AG04450 (cell line): Measurements from ENCODE around the gene VPS26B. TPM values are rescaled to one million over a fixed set of nuclear protein-coding genes. Genes with fewer than 3 reads are reported as not detected.
A peak's percentile ranks its signal among the peaks of the same experiment; 100 is the strongest.

Experiments used
- CTCF ChIA-PET: fragments of 300-600, 350-600 bp; formaldehyde crosslinking; extraction: SDS; loops from one replicate; lab custom pipeline; 2022; ENCODE audit warnings: antibody characterized with exemption, inconsistent platforms; lab: Charles Lee
- POLR2A ChIA-PET: fragments of 350-600 bp; formaldehyde crosslinking; extraction: SDS; loops from one replicate; lab custom pipeline; 2021; ENCODE audit warnings: antibody characterized with exemption, inconsistent platforms; lab: Yijun Ruan, JAX
- DNase-seq: peaks from one replicate; pipeline ENCODE4 v3.0.0-alpha.2; 2011; ENCODE audit warnings: low read depth, low spot score
- H3K27ac ChIP-seq: one replicate; pipeline ENCODE4 v1.5.1; 2012; ENCODE audit warnings: low read depth, low read length, control low read depth
- H3K27me3 ChIP-seq: one replicate; pipeline ENCODE4 v1.6.0; 2012; ENCODE audit warnings: low read length; ENCODE audit not compliant: control insufficient read depth, insufficient read depth
- H3K4me3 ChIP-seq: 2 replicates; pipeline ENCODE4 v1.5.1; 2011; ENCODE audit warnings: mild to moderate bottlenecking, low read depth, low read length, control low read depth
- H3K9me3 ChIP-seq: 2 replicates; pipeline ENCODE4 v1.5.1; 2012; ENCODE audit warnings: low read length; ENCODE audit not compliant: control insufficient read depth, insufficient read depth
- CTCF ChIP-seq: IDR thresholded peaks from 2 replicates; pipeline ENCODE4 v1.5.1; 2011; ENCODE audit warnings: low read depth, low read length, control low read depth, inconsistent platforms
- polyA plus RNA-seq: library from polyadenylated mRNA; depleted of rRNA; stranded (reverse); fragments of >200 nt; gene quantifications from 2 replicates; pipeline ENCODE4 v1.2.3, GENCODE V29; 2011

Gene VPS26B
- polyA plus RNA-seq, 1 experiment, result 49.9 TPM

- Histone ChIP-seq H3K27ac (no peak overlapping the region), H3K27me3 (no peaks in the 10 kb centered on the region), H3K4me3 (no peak overlapping the region), H3K9me3 (no peaks in the 10 kb centered on the region)
- CTCF ChIA-PET, result interaction anchor here (1.1 to 2.6 kb wide), 3 partner anchors 12 to 19 kb away, joined by 3 to 14 read pairs (median 5); no protein-coding TSS in a partner anchor
- POLR2A ChIA-PET, result no interaction called here
- TF ChIP-seq CTCF, result no peak
- DNase-seq, result no peak
Measured at GRCh38 chr11:134260983-134261382, 36.5 kb downstream of the VPS26B start.

DNA sequence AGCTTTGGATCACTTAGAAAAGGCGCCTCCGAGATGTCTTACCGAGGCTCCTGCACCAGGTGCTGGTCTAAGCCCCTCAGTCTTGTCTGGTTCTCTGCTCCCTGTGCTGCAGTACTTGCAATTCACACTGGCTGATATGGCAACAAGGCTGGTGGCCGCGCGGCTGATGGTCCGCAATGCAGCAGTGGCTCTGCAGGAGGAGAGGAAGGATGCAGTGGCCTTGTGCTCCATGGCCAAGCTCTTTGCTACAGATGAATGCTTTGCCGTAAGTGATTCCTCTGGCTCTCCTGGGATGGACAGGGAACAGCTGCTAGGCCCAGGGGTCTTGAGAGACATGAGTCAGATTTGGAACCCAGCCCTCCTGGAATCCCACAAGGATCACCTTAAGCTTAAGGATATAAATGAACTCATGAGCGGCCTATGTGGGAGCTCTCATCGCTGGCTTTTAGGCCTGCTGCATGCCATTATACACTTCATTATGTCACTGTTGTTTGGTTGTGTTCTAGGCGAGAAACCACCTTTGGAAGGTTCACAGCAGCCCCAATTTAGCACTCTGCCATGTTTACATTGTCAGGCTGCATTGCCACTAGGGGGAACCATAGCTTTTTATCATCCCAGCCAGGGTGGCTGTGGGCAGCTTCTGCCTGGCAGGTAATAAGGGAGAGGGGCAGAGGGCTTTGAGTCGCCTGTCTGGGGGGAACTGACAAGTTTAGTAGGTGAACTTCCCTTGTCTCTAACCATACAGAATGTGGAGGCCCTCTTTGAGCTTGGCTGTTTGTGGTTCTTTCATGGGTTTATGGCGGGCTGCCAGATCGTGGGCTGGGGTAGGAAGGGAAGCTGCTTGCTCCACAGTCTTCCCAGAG is 37.4 kb downstream of the VPS26B start:
- no peak overlapping the region for H3K27ac ChIP-seq
- peak; percentile 60 for TF ChIP-seq CTCF
- no peaks in the 10 kb centered on the region for H3K9me3 ChIP-seq
- H3K4me3 ChIP-seq, result no peak overlapping the region
- ChIA-PET CTCF (interaction anchor here (0.7 to 2.6 kb wide), 6 partner anchors 8 to 18 kb away, joined by 3 to 14 read pairs (median 4); partner anchors contain the start of genes ACAD8 and THYN1), POLR2A (interaction anchor here (1.1 kb wide), 1 partner anchor 8 kb away, joined by 4 read pairs; the partner anchor contains the start of genes ACAD8 and THYN1)
- no peaks in the 10 kb centered on the region for H3K27me3 ChIP-seq
- no peak for DNase-seq

DNA sequence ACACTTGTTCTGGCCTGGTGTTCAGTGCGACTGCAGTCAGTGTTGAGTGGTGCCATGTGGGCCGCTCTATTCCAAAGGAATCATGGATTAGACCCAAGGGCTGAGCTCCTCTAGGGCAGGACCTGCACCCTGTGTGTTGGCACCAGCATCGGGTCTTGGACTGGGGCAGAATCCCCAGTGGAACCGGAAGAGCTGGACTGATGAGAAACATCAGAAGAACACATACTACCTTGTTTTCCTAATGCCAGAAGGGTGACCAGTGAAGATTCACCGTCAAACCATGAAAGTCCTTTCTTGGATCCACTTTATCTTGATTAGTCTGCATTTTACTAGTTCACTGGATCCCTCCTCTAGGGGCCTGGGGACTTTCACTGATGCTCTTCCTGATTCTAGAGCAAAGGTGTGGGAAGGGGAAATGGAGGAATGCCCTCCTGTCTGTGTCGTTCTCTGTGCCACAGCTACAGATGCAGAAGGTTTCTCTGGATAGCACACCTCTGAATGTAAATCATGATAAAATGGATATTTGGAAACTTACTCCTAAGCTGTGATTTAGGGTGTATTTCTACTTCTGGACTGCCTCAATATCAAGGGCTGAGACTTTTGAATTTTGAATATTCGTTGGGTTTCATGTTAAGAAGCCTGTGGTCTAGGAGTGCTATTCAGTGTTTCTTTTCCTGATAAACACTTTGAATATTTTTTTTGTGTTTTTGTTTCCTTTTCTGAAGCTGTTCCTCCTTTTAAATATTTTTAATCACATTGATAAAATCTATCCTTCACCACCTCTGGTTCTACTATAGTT is 40.7 kb downstream of the VPS26B start:
- Histone ChIP-seq H3K9me3 (no peaks in the 10 kb centered on the region), H3K27ac (no peak overlapping the region), H3K27me3 (no peaks in the 10 kb centered on the region), H3K4me3 (no peak overlapping the region)
- no peak for TF ChIP-seq CTCF
- CTCF ChIA-PET, result no interaction called here
- DNase-seq, result no peak
- POLR2A ChIA-PET, result no interaction called here

GRCh38 chr11:134266440-134266839 is 42.0 kb downstream of the VPS26B start:
- no peaks in the 10 kb centered on the region for H3K9me3 ChIP-seq
- CTCF ChIA-PET, result interaction anchor here (1.3 kb wide), 1 partner anchor 339 kb away, joined by 4 read pairs; no protein-coding TSS in a partner anchor
- no peak overlapping the region for H3K27ac ChIP-seq

More at GRCh38 chr11:134266440-134266839, 42.0 kb downstream of the VPS26B start:
- no peak for TF ChIP-seq CTCF
- H3K4me3 ChIP-seq, result no peak overlapping the region
- POLR2A ChIA-PET, result interaction anchor here (0.6 to 1.2 kb wide), 2 partner anchors 42 to 63 kb away, joined by 3 to 8 read pairs; partner anchors contain the start of genes NCAPD3 and VPS26B
- DNase-seq, result no peak
- peaks cover 3% of the 10 kb centered on the region for H3K27me3 ChIP-seq
